Caco-2 (cell line): ENCODE measurements around the gene GRID1. TPM values are rescaled to one million over a fixed set of nuclear protein-coding genes. Genes with fewer than 3 reads are reported as not detected.

Experiments
- BruUV-seq: library from RNA; stranded (reverse); fragments of 400-500 nt; replicated peaks from 2 replicates; lab custom pipeline; 2021; lab: Mats Ljungman, UMichigan
- CTCF ChIA-PET: fragments of 300-600 bp; sonication (Branson Sonifier 250); formaldehyde crosslinking; loops from one replicate; lab custom pipeline; 2022; ENCODE audit warnings: antibody characterized with exemption; lab: Charles Lee
- POLR2A ChIA-PET: fragments of 300-600 bp; sonication (Branson Sonifier 250); formaldehyde crosslinking; loops from one replicate; lab custom pipeline; 2022; ENCODE audit warnings: antibody characterized with exemption; lab: Charles Lee
- DNase-seq, 2 experiments: peaks; one replicate each; pipeline versions ENCODE4 v3.0.0 to v3.0.0-alpha.2; 2020 to 2022
- H3K27me3 ChIP-seq: replicated peaks from 2 replicates; pipeline ENCODE4 v1.6.0; 2011; ENCODE audit warnings: low read length; ENCODE audit not compliant: control insufficient read depth, insufficient read depth
- H3K36me3 ChIP-seq: 2 replicates; pipeline ENCODE4 v1.5.1; 2011; ENCODE audit warnings: low read length; ENCODE audit not compliant: control insufficient read depth, insufficient read depth
- H3K4me1 ChIP-seq: fragments of 250-450 bp; sonication (Bioruptor Pico); 2 replicates; pipeline ENCODE4 v1.5.1; 2020; ENCODE audit warnings: mild to moderate bottlenecking
- H3K4me3 ChIP-seq: 2 replicates; pipeline ENCODE4 v1.5.1; 2011; ENCODE audit warnings: low read depth, mild to moderate bottlenecking, control low read depth, low read length
- H3K9me3 ChIP-seq: fragments of 250-450 bp; sonication (Bioruptor Pico); 2 replicates; pipeline ENCODE4 v1.5.1; 2020; ENCODE audit warnings: mild to moderate bottlenecking, moderate library complexity
- H3K27ac Mint-ChIP-seq: one replicate; pipeline ENCODE4 v1.8.0; 2022; ENCODE audit warnings: mixed read lengths; ENCODE audit not compliant: unreplicated experiment
- H3K27me3 Mint-ChIP-seq: one replicate; pipeline ENCODE4 v1.8.0; 2022; ENCODE audit warnings: mixed read lengths; ENCODE audit not compliant: insufficient read depth, unreplicated experiment
- H3K36me3 Mint-ChIP-seq: one replicate; pipeline ENCODE4 v1.8.0; 2022; ENCODE audit warnings: mild to moderate bottlenecking, mixed read lengths; ENCODE audit not compliant: insufficient read depth, unreplicated experiment
- H3K4me1 Mint-ChIP-seq: one replicate; pipeline ENCODE4 v1.8.0; 2022; ENCODE audit warnings: low read depth, mixed read lengths; ENCODE audit not compliant: unreplicated experiment
- H3K4me3 Mint-ChIP-seq: one replicate; pipeline ENCODE4 v1.8.0; 2022; ENCODE audit warnings: mild to moderate bottlenecking, moderate library complexity, mixed read lengths; ENCODE audit not compliant: unreplicated experiment
- H3K9me3 Mint-ChIP-seq: one replicate; pipeline ENCODE4 v1.8.0; 2022; ENCODE audit warnings: mixed read lengths; ENCODE audit not compliant: unreplicated experiment
- intact Hi-C: fragments of 100-400 bp; cut with micrococcal nuclease; formaldehyde crosslinking; loops from one replicate; pipeline ENCODE4 v1.10.0; 2022; ENCODE audit not compliant: unreplicated experiment
- total RNA-seq: library from RNA; stranded (reverse); gene quantifications from 2 replicates; pipeline ENCODE4 v1.2.3, GENCODE V29; 2022
- TF ChIP-seq, protein P1 (sequence below), 2 experiments: fragments of 200-600 bp in 1 of 2; IDR thresholded peaks; 1 replicate in 1 of 2; 2 replicates in 1 of 2; pipeline versions ENCODE4 v1.5.1 to v1.8.0; 2011 to 2022; ENCODE audit warnings: antibody characterized with exemption in 1 of 2, control low read depth in 1 of 2, inconsistent platforms in 1 of 2, low read depth in 1 of 2, low read length in 1 of 2, mild to moderate bottlenecking in 1 of 2, moderate library complexity in 1 of 2; ENCODE audit not compliant: insufficient read depth in 1 of 2, severe bottlenecking in 1 of 2, unreplicated experiment in 1 of 2

Gene GRID1
- total RNA-seq, 1 experiment from 2014 or later: 8.0 TPM

DNA sequence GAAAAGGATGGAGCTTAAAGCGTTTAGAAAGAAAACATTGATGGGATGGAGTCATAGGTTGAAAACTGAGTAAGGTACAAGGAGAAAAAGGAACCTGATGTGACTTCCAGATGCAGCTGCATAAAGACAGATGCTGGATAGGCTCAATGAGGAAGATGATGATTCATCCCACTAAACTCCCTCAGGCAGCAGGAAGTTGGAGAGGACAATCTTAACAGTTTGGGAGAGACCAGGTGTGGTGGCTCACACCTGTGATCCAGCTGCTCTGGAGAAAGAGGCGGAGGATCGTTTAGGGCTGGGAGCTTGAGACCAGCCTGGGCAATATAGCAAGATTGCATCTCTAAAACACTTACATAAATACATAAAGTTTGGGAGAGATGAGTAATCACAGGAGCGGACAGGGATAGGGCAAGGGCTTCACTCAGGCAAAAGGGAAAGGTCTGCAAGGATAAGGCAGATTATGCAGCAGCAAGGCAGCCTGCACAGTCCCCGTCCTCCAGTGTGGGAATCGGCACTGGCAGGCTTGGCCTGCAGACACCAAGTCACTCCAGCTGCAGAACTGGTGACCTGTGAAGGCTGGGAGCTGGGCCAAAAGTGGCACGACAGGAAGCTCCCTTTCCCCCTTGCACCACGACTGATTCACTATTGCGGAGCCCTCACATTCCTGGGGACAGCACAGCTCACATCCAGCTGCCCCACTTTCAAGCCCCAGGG, 438.5 kb downstream of the GRID1 start:
- intact Hi-C loops: no loop called here
- Mint-ChIP-seq H3K36me3 (no peaks in the 10 kb centered on the region), H3K9me3 (no peaks in the 10 kb centered on the region), H3K27ac (no peak overlapping the region), H3K27me3 (peaks cover 10% of the 10 kb centered on the region), H3K4me1 (no peaks in the 10 kb centered on the region), H3K4me3 (no peak overlapping the region)
- Histone ChIP-seq H3K9me3 (no peaks in the 10 kb centered on the region), H3K27me3 (no peaks in the 10 kb centered on the region), H3K4me3 (no peak overlapping the region), H3K36me3 (no peaks in the 10 kb centered on the region), H3K4me1 (no peaks in the 10 kb centered on the region)
- no peak for DNase-seq
- CTCF ChIA-PET: no interaction called here
- BruUV-seq: no TSS peak
- POLR2A ChIA-PET: no interaction called here
- TF ChIP-seq, protein P1, sequence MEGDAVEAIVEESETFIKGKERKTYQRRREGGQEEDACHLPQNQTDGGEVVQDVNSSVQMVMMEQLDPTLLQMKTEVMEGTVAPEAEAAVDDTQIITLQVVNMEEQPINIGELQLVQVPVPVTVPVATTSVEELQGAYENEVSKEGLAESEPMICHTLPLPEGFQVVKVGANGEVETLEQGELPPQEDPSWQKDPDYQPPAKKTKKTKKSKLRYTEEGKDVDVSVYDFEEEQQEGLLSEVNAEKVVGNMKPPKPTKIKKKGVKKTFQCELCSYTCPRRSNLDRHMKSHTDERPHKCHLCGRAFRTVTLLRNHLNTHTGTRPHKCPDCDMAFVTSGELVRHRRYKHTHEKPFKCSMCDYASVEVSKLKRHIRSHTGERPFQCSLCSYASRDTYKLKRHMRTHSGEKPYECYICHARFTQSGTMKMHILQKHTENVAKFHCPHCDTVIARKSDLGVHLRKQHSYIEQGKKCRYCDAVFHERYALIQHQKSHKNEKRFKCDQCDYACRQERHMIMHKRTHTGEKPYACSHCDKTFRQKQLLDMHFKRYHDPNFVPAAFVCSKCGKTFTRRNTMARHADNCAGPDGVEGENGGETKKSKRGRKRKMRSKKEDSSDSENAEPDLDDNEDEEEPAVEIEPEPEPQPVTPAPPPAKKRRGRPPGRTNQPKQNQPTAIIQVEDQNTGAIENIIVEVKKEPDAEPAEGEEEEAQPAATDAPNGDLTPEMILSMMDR (IDR thresholded peaks at IDR 0.05; ENCODE audit: insufficient read depth in 1 of 2, low read depth in 1 of 2, low read length in 1 of 2, severe bottlenecking in 1 of 2, unreplicated experiment in 1 of 2): no peak

GRCh38 chr10:85926986-85927385, 439.6 kb downstream of the GRID1 start:
- no peaks in the 10 kb centered on the region for H3K27me3 ChIP-seq
- Mint-ChIP-seq H3K4me1 (no peaks in the 10 kb centered on the region), H3K27ac (no peak overlapping the region), H3K36me3 (no peaks in the 10 kb centered on the region), H3K9me3 (no peaks in the 10 kb centered on the region), H3K4me3 (no peak overlapping the region), H3K27me3 (peaks cover 10% of the 10 kb centered on the region)
- TF ChIP-seq, protein P1 (IDR thresholded peaks at IDR 0.05; ENCODE audit: insufficient read depth in 1 of 2, low read depth in 1 of 2, low read length in 1 of 2, severe bottlenecking in 1 of 2, unreplicated experiment in 1 of 2): no peak
- no peaks in the 10 kb centered on the region for H3K36me3 ChIP-seq
- H3K9me3 ChIP-seq: no peaks in the 10 kb centered on the region
- BruUV-seq: no TSS peak
- H3K4me3 ChIP-seq: no peak overlapping the region
- intact Hi-C loops: no loop called here
- POLR2A ChIA-PET: no interaction called here
- CTCF ChIA-PET: no interaction called here
- no peak for DNase-seq
- no peaks in the 10 kb centered on the region for H3K4me1 ChIP-seq

DNA sequence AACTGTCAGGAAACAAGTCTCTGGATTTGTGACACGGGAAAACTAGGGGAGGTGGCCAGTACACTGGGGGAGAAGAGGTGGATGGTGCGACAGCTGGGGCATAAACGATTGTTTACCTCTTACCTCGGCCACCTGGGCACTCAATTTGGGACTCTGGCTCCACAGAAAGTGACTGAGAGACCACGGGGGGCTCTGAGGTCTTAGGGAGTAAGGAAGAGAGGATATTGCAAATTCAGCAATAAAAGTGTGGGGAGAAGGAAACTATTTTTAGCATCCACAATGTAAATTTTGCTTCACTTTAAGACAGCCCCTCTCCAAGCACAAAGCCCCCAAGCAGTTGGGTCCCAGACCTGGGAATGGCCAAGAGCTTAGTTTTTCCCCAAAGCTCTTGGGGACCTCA, 440.5 kb downstream of the GRID1 start:
- no TSS peak for BruUV-seq
- no peaks in the 10 kb centered on the region for H3K27me3 ChIP-seq
- no peaks in the 10 kb centered on the region for H3K9me3 ChIP-seq
- intact Hi-C loops: no loop called here
- H3K36me3 Mint-ChIP-seq: no peaks in the 10 kb centered on the region
- ChIA-PET POLR2A (no interaction called here), CTCF (no interaction called here)
- H3K27ac Mint-ChIP-seq: no peak overlapping the region
- TF ChIP-seq, protein P1 (IDR thresholded peaks at IDR 0.05; ENCODE audit: insufficient read depth in 1 of 2, low read depth in 1 of 2, low read length in 1 of 2, severe bottlenecking in 1 of 2, unreplicated experiment in 1 of 2): no peak
- H3K4me3 ChIP-seq: no peak overlapping the region
- no peaks in the 10 kb centered on the region for H3K9me3 Mint-ChIP-seq
- DNase-seq: no peak
- H3K36me3 ChIP-seq: no peaks in the 10 kb centered on the region
- no peak overlapping the region for H3K4me3 Mint-ChIP-seq
- no peaks in the 10 kb centered on the region for H3K4me1 ChIP-seq
- peaks cover 7% of the 10 kb centered on the region for H3K27me3 Mint-ChIP-seq
- H3K4me1 Mint-ChIP-seq: no peaks in the 10 kb centered on the region
